Uterus (tissue), 4 donors: Measurements from ENCODE around the gene PCDHB1. TPM values are rescaled to one million over a fixed set of nuclear protein-coding genes. Genes with fewer than 3 reads are reported as not detected.

Experiments used
- DNase-seq, 2 donors: peaks; one replicate each; pipeline ENCODE4 v3.0.0-alpha.2; 2019 to 2020
- H3K27ac ChIP-seq, 2 donors: fragments of 200-600 bp; sonication (generic); 1 replicate in 1 of 2; 2 replicates in 1 of 2; pipeline ENCODE4 v1.5.1; 2016 to 2018
- H3K27me3 ChIP-seq, 2 donors: fragments of 200-600 bp; sonication (generic); one replicate each; pipeline ENCODE4 v1.5.1; 2018 to 2019; ENCODE audit warnings: control low read depth in 1 of 2
- H3K36me3 ChIP-seq, 2 donors: fragments of 200-600 bp; sonication (generic); one replicate each; pipeline ENCODE4 v1.5.1; 2019; ENCODE audit warnings: control low read depth in 1 of 2
- H3K4me1 ChIP-seq, 2 donors: fragments of 200-600 bp; sonication (generic); one replicate each; pipeline ENCODE4 v1.5.1; 2018 to 2019; ENCODE audit warnings: control low read depth in 1 of 2
- H3K4me3 ChIP-seq, 2 donors: fragments of 200-600 bp; sonication (generic); 1 replicate in 1 of 2; 2 replicates in 1 of 2; pipeline ENCODE4 v1.5.1; 2018 to 2019; ENCODE audit warnings: mild to moderate bottlenecking in 1 of 2
- H3K9me3 ChIP-seq, 2 donors: fragments of 200-600 bp; sonication (generic); one replicate each; pipeline ENCODE4 v1.5.1; 2019; ENCODE audit warnings: control low read depth in 1 of 2
- CTCF ChIP-seq, 4 experiments: fragments of 200-600 bp in 2 of 4; fragments of 450-650 bp in 2 of 4; sonication (generic) in 2 of 4; IDR thresholded peaks; one replicate each; pipeline ENCODE4 v1.5.1; 2016 to 2019; ENCODE audit warnings: antibody characterized with exemption in 4 of 4, mild to moderate bottlenecking in 2 of 4, moderate library complexity in 1 of 4
- POLR2A ChIP-seq, 2 donors: fragments of 450-650 bp; IDR thresholded peaks; one replicate each; pipeline ENCODE4 v1.6.1; 2016; ENCODE audit warnings: antibody characterized with exemption in 2 of 2, mild to moderate bottlenecking in 1 of 2, moderate library complexity in 1 of 2
- intact Hi-C: fragments of 100-400 bp; cut with DNase I; formaldehyde crosslinking; loops from one replicate; pipeline ENCODE4 v1.15.1; 2023; ENCODE audit warnings: low total_unique reads
- total RNA-seq, 4 donors: library from RNA; depleted of rRNA in 3 of 4; stranded (reverse); fragments of >200 nt in 3 of 4; gene quantifications; one replicate each; pipeline versions ENCODE4 v1.1.0 to v1.2.4, GENCODE V29; 2014 to 2023
- donor health status: DM: yes; HTN: yes; CAD: no.

PCDHB1 gene
- total RNA-seq, 4 donors from 2014 or later: 0.28 TPM; not detected in 3

- no peaks in the 10 kb centered on the region for H3K9me3 ChIP-seq
- H3K27me3 ChIP-seq: no peaks in the 10 kb centered on the region
- no peak overlapping the region for H3K27ac ChIP-seq
- H3K4me3 ChIP-seq: no peak overlapping the region
- H3K4me1 ChIP-seq: no peaks in the 10 kb centered on the region
- intact Hi-C loops: no loop called here
- TF ChIP-seq POLR2A (IDR thresholded peaks at IDR 0.05): no peak
- no peak for TF ChIP-seq CTCF (IDR thresholded peaks at IDR 0.05)
- no peak for DNase-seq
- no peaks in the 10 kb centered on the region for H3K36me3 ChIP-seq
Observed at GRCh38 chr5:141003031-141003430, 48.1 kb upstream of the PCDHB1 start.

GRCh38 chr5:141003791-141004611, 47.2 kb upstream of the PCDHB1 start:
- no peaks in the 10 kb centered on the region for H3K36me3 ChIP-seq
- no peak overlapping the region for H3K4me3 ChIP-seq
- no peaks in the 10 kb centered on the region for H3K9me3 ChIP-seq
- no peak overlapping the region for H3K27ac ChIP-seq
- no peaks in the 10 kb centered on the region for H3K4me1 ChIP-seq
- H3K27me3 ChIP-seq: no peaks in the 10 kb centered on the region
- intact Hi-C loops: no loop called here
- TF ChIP-seq CTCF (IDR thresholded peaks at IDR 0.05): no peak
- TF ChIP-seq POLR2A (IDR thresholded peaks at IDR 0.05): no peak
- DNase-seq: no peak

- no peaks in the 10 kb centered on the region for H3K36me3 ChIP-seq
- DNase-seq: no peak
- no peak for TF ChIP-seq CTCF (IDR thresholded peaks at IDR 0.05)
- TF ChIP-seq POLR2A (IDR thresholded peaks at IDR 0.05): no peak
- H3K4me3 ChIP-seq: no peak overlapping the region
- H3K9me3 ChIP-seq: no peaks in the 10 kb centered on the region
- intact Hi-C loops: no loop called here
- no peaks in the 10 kb centered on the region for H3K4me1 ChIP-seq
- no peaks in the 10 kb centered on the region for H3K27me3 ChIP-seq
- H3K27ac ChIP-seq: no peak overlapping the region
Observed at GRCh38 chr5:141007791-141008190, 43.4 kb upstream of the PCDHB1 start.

GRCh38 chr5:141010047-141010793, 41.0 kb upstream of the PCDHB1 start:
- intact Hi-C loops: no loop called here
- H3K36me3 ChIP-seq: no peaks in the 10 kb centered on the region
- H3K27me3 ChIP-seq: no peaks in the 10 kb centered on the region
- H3K4me3 ChIP-seq: no peak overlapping the region
- H3K4me1 ChIP-seq: no peaks in the 10 kb centered on the region
- TF ChIP-seq CTCF (IDR thresholded peaks at IDR 0.05) (no peak), POLR2A (IDR thresholded peaks at IDR 0.05) (no peak)
- H3K27ac ChIP-seq: no peak overlapping the region
- DNase-seq: no peak
- H3K9me3 ChIP-seq: no peaks in the 10 kb centered on the region

GRCh38 chr5:141017943-141018342, 33.2 kb upstream of the PCDHB1 start:
- H3K27me3 ChIP-seq: no peaks in the 10 kb centered on the region
- no peak for TF ChIP-seq POLR2A (IDR thresholded peaks at IDR 0.05)
- TF ChIP-seq CTCF (IDR thresholded peaks at IDR 0.05): no peak
- DNase-seq: no peak
- H3K4me3 ChIP-seq: no peak overlapping the region
- no peak overlapping the region for H3K27ac ChIP-seq
- H3K9me3 ChIP-seq: no peaks in the 10 kb centered on the region
- intact Hi-C loops: no loop called here
- no peaks in the 10 kb centered on the region for H3K36me3 ChIP-seq
- no peaks in the 10 kb centered on the region for H3K4me1 ChIP-seq
